Stimulated activated CD8-positive, alpha-beta memory T cell treated with anti-CD3 and anti-CD28 coated beads, Interleukin-2, amount 100 ng/mL, for 1 hour (primary cell): ENCODE data around the gene ABCG8.
"Not testable (repeated sequence)": the region's sequence is repeated elsewhere in the genome, so short reads cannot be mapped to it uniquely, and the experiment has no call there.

Source experiments
- DNase-seq, 2 donors: peaks; one replicate each; pipeline ENCODE4 v3.0.0-alpha.2; 2020; ENCODE audit warnings: low read depth in 2 of 2

The ABCG8 gene

GRCh38 chr2:43911136-43911790, 72.5 kb downstream of the ABCG8 start:
- not testable (repeated sequence) for DNase-seq

GRCh38 chr2:43924463-43924862, 85.7 kb downstream of the ABCG8 start:
- DNase-seq, result no peak

- DNase-seq, result no peak
These were observed 86.7 kb downstream of the ABCG8 start for GRCh38 chr2:43925431-43925830.

- DNase-seq, result no peak
These were observed 88.7 kb downstream of the ABCG8 start for GRCh38 chr2:43927442-43927841.

GRCh38 chr2:43931293-43931692, 92.5 kb downstream of the ABCG8 start:
- DNase-seq, result no peak
